HFFc6 (cell line): Measurements from ENCODE around the gene DPY19L1. TPM values are rescaled to one million over a fixed set of nuclear protein-coding genes. Genes with fewer than 3 reads are reported as not detected.
A peak's percentile ranks its signal among the peaks of the same experiment; 100 is the strongest.
"Not testable (repeated sequence)": the region's sequence is repeated elsewhere in the genome, so short reads cannot be mapped to it uniquely, and the experiment has no call there.

Experiments used
- DNase-seq: peaks from one replicate; pipeline ENCODE4 v3.0.0-alpha.2; 2018
- H3K27ac Mint-ChIP-seq: 2 replicates; pipeline ENCODE4 v1.8.0; 2020; ENCODE audit warnings: mild to moderate bottlenecking, mixed read lengths
- H3K27me3 Mint-ChIP-seq: 2 replicates; pipeline ENCODE4 v1.8.0; 2021; ENCODE audit warnings: mild to moderate bottlenecking, moderate library complexity, mixed read lengths; ENCODE audit not compliant: insufficient read depth
- H3K36me3 Mint-ChIP-seq: 2 replicates; pipeline ENCODE4 v1.8.0; 2021; ENCODE audit warnings: low read depth, mixed read lengths
- H3K4me1 Mint-ChIP-seq: 2 replicates; pipeline ENCODE4 v1.8.0; 2020; ENCODE audit warnings: low read depth, mixed read lengths
- H3K4me3 Mint-ChIP-seq: 2 replicates; pipeline ENCODE4 v1.8.0; 2020; ENCODE audit warnings: mild to moderate bottlenecking, moderate library complexity, mixed read lengths
- H3K9me3 Mint-ChIP-seq: 2 replicates; pipeline ENCODE4 v1.8.0; 2020; ENCODE audit warnings: mild to moderate bottlenecking, mixed read lengths
- long read RNA-seq: library from polyadenylated mRNA; unstranded; transcript quantifications from one replicate; pipeline ENCODE4 v2.0.0, GENCODE V29; 2019
- total RNA-seq, 6 experiments: library from RNA; stranded (reverse); fragmentation: NEBNext Ultra II Directional; extraction: Animal tissue kit (Norgen Biotek cat#: 25700); gene quantifications; 2 replicates in 1 of 6; 3 replicates in 5 of 6; pipeline ENCODE4 v1.2.3, GENCODE V29; 2021
- TF ChIP-seq, protein P1 (sequence below): fragments of 200-600 bp; sonication (generic); IDR thresholded peaks from 2 replicates; pipeline ENCODE4 v1.5.0; 2021; ENCODE audit warnings: antibody characterized with exemption, mild to moderate bottlenecking

Gene DPY19L1
- 10 to 100 TPM; 23.7 to 33.4 (median 30.2) TPM for total RNA-seq
- long read RNA-seq, partial matches to known transcripts, result 4 of 7 reads
- long read RNA-seq, other reads (novel, unspliced or antisense), result 3 of 7 reads

DNA sequence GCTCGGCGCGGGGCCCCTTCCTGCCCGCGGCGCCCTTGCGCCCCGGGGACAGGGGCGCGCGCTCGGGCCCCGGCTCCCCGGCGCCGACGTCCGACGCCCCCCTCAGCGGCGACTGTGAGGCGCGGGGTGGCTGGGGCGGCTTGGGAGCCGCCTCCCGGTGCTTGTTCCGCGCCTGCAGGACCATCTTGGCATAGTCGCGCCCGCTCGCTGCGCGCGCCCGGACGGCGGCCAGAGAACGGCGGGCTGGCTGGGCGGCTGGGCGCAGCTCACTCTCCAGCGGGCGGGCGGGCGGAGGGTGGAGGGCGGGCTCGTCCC lies at the start of gene DPY19L1:
TSS of gene DPY19L1 (minus strand) at position 275 of the 315 bp plus-strand sequence. CDS start at position 184, 91 bp downstream.
- no peak for DNase-seq
- TF ChIP-seq, protein P1, sequence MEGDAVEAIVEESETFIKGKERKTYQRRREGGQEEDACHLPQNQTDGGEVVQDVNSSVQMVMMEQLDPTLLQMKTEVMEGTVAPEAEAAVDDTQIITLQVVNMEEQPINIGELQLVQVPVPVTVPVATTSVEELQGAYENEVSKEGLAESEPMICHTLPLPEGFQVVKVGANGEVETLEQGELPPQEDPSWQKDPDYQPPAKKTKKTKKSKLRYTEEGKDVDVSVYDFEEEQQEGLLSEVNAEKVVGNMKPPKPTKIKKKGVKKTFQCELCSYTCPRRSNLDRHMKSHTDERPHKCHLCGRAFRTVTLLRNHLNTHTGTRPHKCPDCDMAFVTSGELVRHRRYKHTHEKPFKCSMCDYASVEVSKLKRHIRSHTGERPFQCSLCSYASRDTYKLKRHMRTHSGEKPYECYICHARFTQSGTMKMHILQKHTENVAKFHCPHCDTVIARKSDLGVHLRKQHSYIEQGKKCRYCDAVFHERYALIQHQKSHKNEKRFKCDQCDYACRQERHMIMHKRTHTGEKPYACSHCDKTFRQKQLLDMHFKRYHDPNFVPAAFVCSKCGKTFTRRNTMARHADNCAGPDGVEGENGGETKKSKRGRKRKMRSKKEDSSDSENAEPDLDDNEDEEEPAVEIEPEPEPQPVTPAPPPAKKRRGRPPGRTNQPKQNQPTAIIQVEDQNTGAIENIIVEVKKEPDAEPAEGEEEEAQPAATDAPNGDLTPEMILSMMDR, result no peak
- H3K4me1 Mint-ChIP-seq, result peaks cover 40% of the 10 kb centered on the region
- peak within 1 kb of the TSS; percentile 77 for H3K27ac Mint-ChIP-seq
- H3K4me3 Mint-ChIP-seq, result peak within 1 kb of the TSS; percentile 95
- H3K27me3 Mint-ChIP-seq, result peaks cover 6% of the 10 kb centered on the region
- H3K9me3 Mint-ChIP-seq, result no peaks in the 10 kb centered on the region
- no peaks in the 10 kb centered on the region for H3K36me3 Mint-ChIP-seq

DNA sequence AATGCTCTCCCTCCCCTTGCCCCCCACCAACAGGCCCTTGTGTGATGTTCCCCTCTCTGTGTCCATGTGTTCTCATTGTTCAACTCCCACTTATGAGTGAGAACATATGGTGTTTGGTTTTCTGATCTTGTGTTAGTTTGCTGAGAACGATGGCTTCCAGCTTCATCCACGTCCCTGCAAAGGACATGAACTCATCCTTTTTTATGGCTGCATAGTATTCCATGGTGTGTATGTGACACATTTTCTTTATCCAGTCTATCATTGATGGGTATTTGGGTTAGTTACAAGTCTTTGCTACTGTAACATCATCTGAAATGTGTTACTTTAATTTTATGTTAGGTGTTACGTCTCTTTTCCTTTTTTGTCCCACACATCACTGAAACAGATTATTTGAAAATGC lies 42.2 kb upstream of the DPY19L1 start:
- not testable (repeated sequence) for H3K27ac Mint-ChIP-seq, H3K27me3 Mint-ChIP-seq, DNase-seq, H3K36me3 Mint-ChIP-seq, H3K9me3 Mint-ChIP-seq, H3K4me3 Mint-ChIP-seq, H3K4me1 Mint-ChIP-seq

DNA sequence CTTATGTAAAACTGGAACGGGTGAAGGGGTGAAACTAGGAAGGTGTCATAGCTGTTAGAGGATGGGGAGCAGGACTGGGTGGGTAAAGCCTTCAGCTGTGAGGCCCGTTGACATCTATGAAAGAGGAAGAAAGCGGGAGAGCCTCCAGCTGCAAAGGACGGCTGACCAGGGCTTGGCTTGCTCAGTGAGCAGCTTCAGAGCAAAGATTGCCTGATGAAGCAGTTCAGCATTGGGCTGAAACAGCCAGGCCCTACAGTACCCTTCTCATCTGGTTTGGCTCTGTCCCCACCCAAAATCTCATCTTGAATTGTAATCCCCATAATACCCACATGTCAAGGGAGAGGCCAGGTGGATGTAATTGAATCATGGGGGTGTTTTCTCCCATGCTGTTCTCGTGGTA lies 36.7 kb upstream of the DPY19L1 start:
- H3K27me3 Mint-ChIP-seq, DNase-seq, H3K4me3 Mint-ChIP-seq, H3K36me3 Mint-ChIP-seq, H3K27ac Mint-ChIP-seq, H3K4me1 Mint-ChIP-seq, H3K9me3 Mint-ChIP-seq: not testable (repeated sequence)

DNA sequence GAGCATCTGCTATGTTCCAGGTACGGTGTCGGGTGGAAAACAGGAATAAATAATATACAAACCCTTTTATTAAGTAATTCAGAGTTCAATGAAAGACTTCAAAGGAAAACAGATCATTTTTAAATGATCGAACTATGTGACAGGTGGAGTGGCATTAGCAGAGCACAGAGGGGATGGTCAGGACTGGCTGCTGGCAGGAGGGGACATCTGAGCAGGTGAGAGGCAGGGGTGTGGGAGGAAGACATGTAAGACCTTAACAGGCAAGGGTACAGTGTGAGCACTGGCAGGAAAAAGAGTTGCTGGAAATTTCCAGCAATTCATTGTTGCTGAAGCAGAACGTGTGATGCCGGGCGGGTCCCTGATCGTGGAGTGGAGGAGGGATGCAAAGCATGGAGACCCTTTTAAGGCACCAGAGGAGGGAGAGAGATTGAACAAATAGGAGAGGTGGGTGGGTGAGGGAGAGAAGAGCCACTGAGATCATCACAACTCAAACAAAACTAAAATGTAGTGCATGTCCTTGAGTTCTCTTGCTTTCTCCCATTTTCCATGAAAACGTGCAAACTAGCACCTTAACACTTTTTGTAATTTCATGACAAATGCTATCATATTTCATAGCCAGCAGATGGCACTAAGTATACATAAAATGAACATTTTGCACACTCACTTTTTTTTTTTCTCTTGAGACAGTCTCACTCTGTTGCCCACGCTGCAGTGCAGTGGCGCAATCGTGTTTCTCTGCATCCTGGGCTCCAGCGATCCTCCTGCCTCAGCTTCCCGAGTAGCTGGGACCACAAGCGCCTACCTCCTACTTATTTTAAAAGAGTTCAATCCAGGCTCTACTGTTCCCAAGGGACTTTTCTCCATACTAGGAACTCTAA lies 35.9 kb upstream of the DPY19L1 start:
- H3K4me1 Mint-ChIP-seq, H3K4me3 Mint-ChIP-seq, H3K36me3 Mint-ChIP-seq, H3K27ac Mint-ChIP-seq, H3K9me3 Mint-ChIP-seq, DNase-seq: not testable (repeated sequence)
- H3K27me3 Mint-ChIP-seq, result peaks cover 11% of the 10 kb centered on the region
- TF ChIP-seq, protein P1, result peak; percentile 73

DNA sequence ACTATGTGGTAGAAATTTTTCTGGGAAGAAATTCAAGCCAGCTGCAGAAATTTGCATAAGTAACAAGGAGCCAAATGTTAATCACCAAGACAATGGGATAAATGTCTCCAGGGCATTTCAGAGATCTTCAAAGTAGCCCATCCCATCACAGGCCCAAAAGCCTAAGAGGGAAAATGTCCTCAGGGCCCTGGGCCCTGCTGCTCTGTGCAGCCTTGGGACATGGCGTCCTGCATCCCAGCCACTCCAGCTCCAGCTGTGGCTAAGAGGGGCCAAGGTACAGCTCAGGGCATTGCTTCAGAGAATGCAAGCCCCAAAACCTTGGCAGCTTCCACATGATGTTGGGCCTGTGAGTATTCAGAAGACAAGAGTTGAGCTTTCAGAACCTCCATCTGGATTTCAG lies 31.8 kb upstream of the DPY19L1 start:
- not testable (repeated sequence) for H3K27ac Mint-ChIP-seq, H3K4me1 Mint-ChIP-seq, DNase-seq, H3K4me3 Mint-ChIP-seq, H3K9me3 Mint-ChIP-seq, H3K36me3 Mint-ChIP-seq
- peaks cover 16% of the 10 kb centered on the region for H3K27me3 Mint-ChIP-seq

DNA sequence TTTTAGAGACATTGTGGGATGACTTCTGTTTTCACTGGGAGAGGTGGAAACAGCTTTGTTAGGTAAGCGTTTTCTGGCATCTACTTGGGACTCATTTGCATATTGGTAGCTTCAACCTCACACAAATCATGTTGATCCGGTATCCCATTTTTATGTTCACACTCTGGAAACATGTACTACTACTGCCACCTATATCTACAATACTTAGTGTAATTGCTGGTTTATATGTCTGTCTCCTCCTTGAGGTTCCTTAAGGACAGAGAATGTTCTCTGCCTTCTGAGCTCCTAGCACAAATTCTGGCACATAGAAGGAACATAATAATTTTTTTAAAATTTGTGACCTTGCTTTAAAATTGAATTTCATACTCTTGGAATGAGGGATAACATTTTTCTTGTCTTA lies 28.1 kb upstream of the DPY19L1 start:
- H3K4me1 Mint-ChIP-seq, DNase-seq, H3K9me3 Mint-ChIP-seq, H3K36me3 Mint-ChIP-seq, H3K4me3 Mint-ChIP-seq, H3K27ac Mint-ChIP-seq: not testable (repeated sequence)
- TF ChIP-seq, protein P1, result 0 out of 2 replicates have a peak, but pooled peaks have one; percentile 10
- peaks cover 10% of the 10 kb centered on the region for H3K27me3 Mint-ChIP-seq

DNA sequence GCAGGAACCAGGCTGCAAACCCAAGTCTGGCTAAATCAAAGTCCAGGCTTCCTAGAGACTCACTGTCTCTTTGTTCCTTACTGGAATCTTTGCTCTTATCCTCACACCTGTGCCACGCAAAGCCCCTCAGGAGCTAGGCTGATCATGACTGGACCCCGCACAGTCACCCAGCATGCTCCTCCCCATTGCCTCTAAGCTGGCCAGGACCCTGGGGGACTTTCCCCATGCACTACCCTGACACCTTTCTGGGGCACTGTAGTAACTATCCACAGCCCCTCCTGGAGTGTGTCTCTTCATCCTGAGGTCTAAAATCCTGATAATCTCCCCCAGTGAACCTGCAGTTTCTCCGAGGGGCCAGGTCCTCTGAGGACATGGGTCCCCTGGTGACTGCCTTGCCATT lies 21.3 kb upstream of the DPY19L1 start:
- peaks cover 14% of the 10 kb centered on the region for H3K4me1 Mint-ChIP-seq
- H3K27ac Mint-ChIP-seq, H3K4me3 Mint-ChIP-seq, H3K27me3 Mint-ChIP-seq, H3K36me3 Mint-ChIP-seq, H3K9me3 Mint-ChIP-seq, DNase-seq: not testable (repeated sequence)

DNA sequence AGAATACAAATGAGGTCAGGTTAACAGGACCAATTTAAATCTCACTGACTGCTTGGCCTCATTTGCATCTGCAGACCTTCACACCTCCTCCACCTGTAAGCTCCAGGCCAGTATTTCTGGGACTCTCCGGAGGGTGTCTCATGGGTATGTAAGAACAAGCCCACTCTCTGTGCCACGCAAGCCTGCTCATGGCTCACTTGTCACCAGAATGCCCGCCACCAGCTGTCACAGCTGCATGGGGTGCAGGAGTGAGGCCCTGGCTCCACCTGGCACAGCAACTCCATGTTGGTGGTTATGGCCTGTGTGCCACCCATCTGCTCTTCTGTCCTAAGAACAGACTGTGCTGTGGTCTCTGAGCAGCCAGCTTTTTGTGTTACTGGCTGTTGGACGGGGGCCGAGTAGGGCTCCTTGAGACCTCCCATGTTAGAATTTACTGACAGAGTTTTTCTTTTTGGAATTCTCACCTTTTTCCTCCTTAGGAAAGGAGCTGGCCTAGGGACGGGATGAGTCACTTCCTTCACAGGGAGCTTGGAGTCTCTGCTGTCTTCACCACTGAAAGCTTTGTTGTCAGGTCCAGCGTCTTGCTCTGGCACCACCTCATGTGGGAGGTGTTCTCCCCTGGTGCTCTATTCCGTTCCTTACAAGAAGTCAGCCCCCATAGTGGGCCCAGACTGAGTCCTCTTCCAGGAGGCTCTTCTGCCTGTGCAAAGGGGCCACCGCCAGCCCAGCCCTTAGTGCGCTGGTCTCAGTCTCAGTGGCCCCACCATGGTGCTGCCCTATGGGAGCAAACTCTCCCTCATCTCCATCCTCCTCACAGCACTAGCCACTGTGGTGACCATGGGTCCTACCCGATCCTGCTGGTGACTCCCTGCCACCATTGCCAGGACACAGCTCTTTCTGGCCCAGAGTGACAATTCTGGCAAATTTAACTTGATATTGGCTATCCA lies 20.5 kb upstream of the DPY19L1 start:
- H3K9me3 Mint-ChIP-seq, H3K4me3 Mint-ChIP-seq, DNase-seq, H3K27ac Mint-ChIP-seq, H3K36me3 Mint-ChIP-seq, H3K27me3 Mint-ChIP-seq: not testable (repeated sequence)
- peaks cover 19% of the 10 kb centered on the region for H3K4me1 Mint-ChIP-seq
